Measurements from ENCODE around the gene NUP155.
"Not testable (repeated sequence)": the region's sequence is repeated elsewhere in the genome, so short reads cannot be mapped to it uniquely, and the experiment has no call there.

The NUP155 gene

GRCh38 chr5:37370864-37371726 lies at the start of gene NUP155:
Gene NUP155, minus strand, starts transcription at chr5:37371106. Its CDS starts 129 bp downstream, at chr5:37370977.
- peak; percentile 91 for DNase-seq

- no peak for DNase-seq
Observed at GRCh38 chr5:37417347-37417746, 46.4 kb upstream of the NUP155 start.

- not testable (repeated sequence) for DNase-seq
Observed at GRCh38 chr5:37415456-37415855, 44.5 kb upstream of the NUP155 start.

- no peak for DNase-seq
Observed at GRCh38 chr5:37412515-37412914, 41.6 kb upstream of the NUP155 start.

- no peak for DNase-seq
Observed at GRCh38 chr5:37400501-37400900, 29.6 kb upstream of the NUP155 start.

- DNase-seq = no peak
Observed at GRCh38 chr5:37396352-37396751, 25.4 kb upstream of the NUP155 start.

GRCh38 chr5:37391591-37391990 lies 20.7 kb upstream of the NUP155 start:
- no peak for DNase-seq

GRCh38 chr5:37379100-37379628 lies 8.3 kb upstream of the NUP155 start, which contains the start of gene WDR70:
Gene WDR70, plus strand, starts transcription at chr5:37379318. Its CDS starts 50 bp downstream, at chr5:37379368.
- DNase-seq = peak; percentile 88

- DNase-seq = not testable (repeated sequence)
Observed at GRCh38 chr5:37378066-37378465, 7.2 kb upstream of the NUP155 start.

GRCh38 chr5:37375091-37375490 lies 4.2 kb upstream of the NUP155 start:
- no peak for DNase-seq

- DNase-seq = no peak
Observed at GRCh38 chr5:37370550-37370863, 399 bp downstream of the NUP155 start.

GRCh38 chr5:37355161-37355560 lies 15.7 kb downstream of the NUP155 start:
- DNase-seq = no peak

- DNase-seq = not testable (repeated sequence)
Observed at GRCh38 chr5:37342741-37343140, 28.2 kb downstream of the NUP155 start.

GRCh38 chr5:37334754-37335153 lies 36.2 kb downstream of the NUP155 start:
- not testable (repeated sequence) for DNase-seq

GRCh38 chr5:37326536-37326935 lies 44.4 kb downstream of the NUP155 start:
- no peak for DNase-seq

GRCh38 chr5:37323607-37324006 lies 47.3 kb downstream of the NUP155 start:
- DNase-seq = no peak

- DNase-seq = no peak
Observed at GRCh38 chr5:37319037-37319782, 51.7 kb downstream of the NUP155 start.

GRCh38 chr5:37316027-37316426 lies 54.9 kb downstream of the NUP155 start:
- DNase-seq = no peak

GRCh38 chr5:37310360-37310759 lies 60.5 kb downstream of the NUP155 start:
- DNase-seq = no peak

- no peak for DNase-seq
Observed at GRCh38 chr5:37308793-37309192, 62.1 kb downstream of the NUP155 start.

GRCh38 chr5:37304888-37305287 lies 66.0 kb downstream of the NUP155 start:
- DNase-seq = no peak

GRCh38 chr5:37296313-37296712 lies 74.6 kb downstream of the NUP155 start:
- DNase-seq = not testable (repeated sequence)

GRCh38 chr5:37283214-37283820 lies 87.6 kb downstream of the NUP155 start:
- DNase-seq = no peak
